H1 (cell line): ENCODE measurements around the gene TMEM271.

Experiments
- ASH2L ChIP-seq: fragments of 200-600, 300-600 bp; sonication (generic); IDR thresholded peaks from one replicate; pipeline ENCODE4 v1.7.1; 2017; ENCODE audit warnings: low read length
- EP300 ChIP-seq, 2 experiments: IDR thresholded peaks; 1 replicate in 1 of 2; 2 replicates in 1 of 2; pipeline ENCODE4 v1.6.1; 2011 to 2012; ENCODE audit warnings: low read depth in 2 of 2, low read length in 2 of 2, mild to moderate bottlenecking in 2 of 2, borderline replicate concordance in 1 of 2, inconsistent platforms in 1 of 2, moderate library complexity in 1 of 2
- EZH2 ChIP-seq: fragments of 200-600 bp; sonication (generic); IDR thresholded peaks from 2 replicates; pipeline ENCODE4 v1.7.1; 2012; ENCODE audit warnings: low read depth, mild to moderate bottlenecking, moderate library complexity, low read length, inconsistent platforms; ENCODE audit not compliant: severe bottlenecking
- FOSL1 ChIP-seq: IDR thresholded peaks from 2 replicates; pipeline ENCODE4 v1.6.1; 2011; ENCODE audit warnings: mild to moderate bottlenecking, low read depth, low read length, moderate library complexity; ENCODE audit not compliant: insufficient read depth
- GABPA ChIP-seq: IDR thresholded peaks from 2 replicates; pipeline ENCODE4 v1.6.1; 2011; ENCODE audit warnings: mild to moderate bottlenecking, low read length, moderate library complexity, borderline replicate concordance; ENCODE audit not compliant: insufficient read depth
- GTF2F1 ChIP-seq: IDR thresholded peaks from 2 replicates; pipeline ENCODE4 v1.6.1; 2012; ENCODE audit warnings: low read depth, low read length, improper control_type of control experiment, borderline replicate concordance
- JUND ChIP-seq: IDR thresholded peaks from 2 replicates; pipeline ENCODE4 v1.6.1; 2011; ENCODE audit warnings: mild to moderate bottlenecking, improper control_type of control experiment, low read length
- NRF1 ChIP-seq: IDR thresholded peaks from 2 replicates; pipeline ENCODE4 v1.6.1; 2011; ENCODE audit warnings: mild to moderate bottlenecking, low read depth, low read length, improper control_type of control experiment
- POLR2A ChIP-seq, 2 experiments: IDR thresholded peaks; 1 replicate in 1 of 2; 2 replicates in 1 of 2; pipeline ENCODE4 v1.6.1; 2011; ENCODE audit warnings: low read depth in 2 of 2, low read length in 2 of 2, mild to moderate bottlenecking in 2 of 2; ENCODE audit errors: control extremely low read depth in 1 of 2
- POLR2AphosphoS5 ChIP-seq: IDR thresholded peaks from 2 replicates; pipeline ENCODE4 v1.6.1; 2011; ENCODE audit warnings: low read depth, low read length
- TCF12 ChIP-seq: IDR thresholded peaks from 2 replicates; pipeline ENCODE4 v1.6.1; 2011; ENCODE audit warnings: low read depth, mild to moderate bottlenecking, low read length
- ZNF274 ChIP-seq: IDR thresholded peaks from 2 replicates; pipeline ENCODE4 v1.7.0; 2012; ENCODE audit warnings: low read length, borderline replicate concordance; ENCODE audit errors: extremely low read depth
- TF ChIP-seq, protein P1 (sequence below), 3 experiments: IDR thresholded peaks; 1 replicate in 2 of 3; 2 replicates in 1 of 3; pipeline versions ENCODE4 v1.5.1 to v1.6.1; 2011; ENCODE audit warnings: low read length in 3 of 3, mild to moderate bottlenecking in 3 of 3, inconsistent platforms in 2 of 3, low read depth in 1 of 3, moderate library complexity in 1 of 3; ENCODE audit not compliant: insufficient read depth in 1 of 3; ENCODE audit errors: control extremely low read depth in 1 of 3
- TF ChIP-seq, protein P2 (sequence below): IDR thresholded peaks from 2 replicates; pipeline ENCODE4 v1.6.1; 2011; ENCODE audit warnings: low read length, improper control_type of control experiment

DNA sequence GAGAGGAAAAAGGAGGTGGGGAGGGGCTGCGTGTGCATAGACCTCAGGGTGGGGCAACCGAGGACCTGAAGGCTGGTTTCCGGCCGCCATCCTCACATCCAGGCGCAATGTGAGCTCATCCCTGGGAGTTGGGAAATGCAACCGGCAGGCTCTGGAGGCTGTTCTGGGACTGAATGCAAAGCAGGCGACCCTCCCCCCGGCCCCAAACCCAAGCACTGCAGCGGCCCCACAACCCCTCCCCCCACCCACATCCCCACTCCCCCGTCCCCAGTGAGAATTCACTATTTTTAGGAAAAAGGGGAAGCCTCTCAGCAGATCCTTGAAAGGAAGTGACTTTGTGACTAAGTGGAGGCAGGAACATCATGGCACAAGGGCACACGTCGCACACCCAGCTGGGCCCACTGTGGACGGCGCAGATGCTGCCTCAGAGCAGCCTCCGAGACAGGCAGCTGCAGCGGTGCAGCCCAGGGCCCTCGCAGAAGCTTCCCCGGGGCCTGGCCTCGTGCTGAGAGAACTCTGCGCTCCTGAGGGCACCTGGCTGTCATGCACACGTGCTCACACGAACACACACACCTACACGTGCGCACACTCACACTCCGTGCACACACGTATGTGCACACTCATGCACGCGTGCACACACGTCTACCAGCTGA lies 47.9 kb upstream of the TMEM271 start:
- TF ChIP-seq, protein P1, sequence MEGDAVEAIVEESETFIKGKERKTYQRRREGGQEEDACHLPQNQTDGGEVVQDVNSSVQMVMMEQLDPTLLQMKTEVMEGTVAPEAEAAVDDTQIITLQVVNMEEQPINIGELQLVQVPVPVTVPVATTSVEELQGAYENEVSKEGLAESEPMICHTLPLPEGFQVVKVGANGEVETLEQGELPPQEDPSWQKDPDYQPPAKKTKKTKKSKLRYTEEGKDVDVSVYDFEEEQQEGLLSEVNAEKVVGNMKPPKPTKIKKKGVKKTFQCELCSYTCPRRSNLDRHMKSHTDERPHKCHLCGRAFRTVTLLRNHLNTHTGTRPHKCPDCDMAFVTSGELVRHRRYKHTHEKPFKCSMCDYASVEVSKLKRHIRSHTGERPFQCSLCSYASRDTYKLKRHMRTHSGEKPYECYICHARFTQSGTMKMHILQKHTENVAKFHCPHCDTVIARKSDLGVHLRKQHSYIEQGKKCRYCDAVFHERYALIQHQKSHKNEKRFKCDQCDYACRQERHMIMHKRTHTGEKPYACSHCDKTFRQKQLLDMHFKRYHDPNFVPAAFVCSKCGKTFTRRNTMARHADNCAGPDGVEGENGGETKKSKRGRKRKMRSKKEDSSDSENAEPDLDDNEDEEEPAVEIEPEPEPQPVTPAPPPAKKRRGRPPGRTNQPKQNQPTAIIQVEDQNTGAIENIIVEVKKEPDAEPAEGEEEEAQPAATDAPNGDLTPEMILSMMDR (IDR thresholded peaks at IDR 0.05; ENCODE audit: control extremely low read depth in 1 of 3, insufficient read depth in 1 of 3, low read depth in 1 of 3, low read length in 3 of 3), result no peak
- TF ChIP-seq FOSL1 (no peak), EP300 (IDR thresholded peaks at IDR 0.05; ENCODE audit: borderline replicate concordance in 1 of 2, low read depth in 2 of 2, low read length in 2 of 2) (no peak), GABPA (no peak), JUND (no peak), EZH2 (no peak), POLR2A (IDR thresholded peaks at IDR 0.05; ENCODE audit: control extremely low read depth in 1 of 2, low read depth in 2 of 2, low read length in 2 of 2) (no peak), GTF2F1 (no peak), POLR2AphosphoS5 (no peak), NRF1 (no peak), ASH2L (no peak), ZNF274 (no peak), TCF12 (no peak)
- TF ChIP-seq, protein P2, sequence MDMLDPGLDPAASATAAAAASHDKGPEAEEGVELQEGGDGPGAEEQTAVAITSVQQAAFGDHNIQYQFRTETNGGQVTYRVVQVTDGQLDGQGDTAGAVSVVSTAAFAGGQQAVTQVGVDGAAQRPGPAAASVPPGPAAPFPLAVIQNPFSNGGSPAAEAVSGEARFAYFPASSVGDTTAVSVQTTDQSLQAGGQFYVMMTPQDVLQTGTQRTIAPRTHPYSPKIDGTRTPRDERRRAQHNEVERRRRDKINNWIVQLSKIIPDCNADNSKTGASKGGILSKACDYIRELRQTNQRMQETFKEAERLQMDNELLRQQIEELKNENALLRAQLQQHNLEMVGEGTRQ, result no peak
